ENCODE measurements around the gene EEA1. TPM values are rescaled to one million over a fixed set of nuclear protein-coding genes. Genes with fewer than 3 reads are reported as not detected.

The EEA1 gene
- 19.5 and 19.6 TPM in 2 replicates for total RNA-seq
- long read RNA-seq, partial matches to known transcripts, result 16 of 17 reads
- long read RNA-seq, other reads (novel, unspliced or antisense), result 1 of 17 reads

DNA sequence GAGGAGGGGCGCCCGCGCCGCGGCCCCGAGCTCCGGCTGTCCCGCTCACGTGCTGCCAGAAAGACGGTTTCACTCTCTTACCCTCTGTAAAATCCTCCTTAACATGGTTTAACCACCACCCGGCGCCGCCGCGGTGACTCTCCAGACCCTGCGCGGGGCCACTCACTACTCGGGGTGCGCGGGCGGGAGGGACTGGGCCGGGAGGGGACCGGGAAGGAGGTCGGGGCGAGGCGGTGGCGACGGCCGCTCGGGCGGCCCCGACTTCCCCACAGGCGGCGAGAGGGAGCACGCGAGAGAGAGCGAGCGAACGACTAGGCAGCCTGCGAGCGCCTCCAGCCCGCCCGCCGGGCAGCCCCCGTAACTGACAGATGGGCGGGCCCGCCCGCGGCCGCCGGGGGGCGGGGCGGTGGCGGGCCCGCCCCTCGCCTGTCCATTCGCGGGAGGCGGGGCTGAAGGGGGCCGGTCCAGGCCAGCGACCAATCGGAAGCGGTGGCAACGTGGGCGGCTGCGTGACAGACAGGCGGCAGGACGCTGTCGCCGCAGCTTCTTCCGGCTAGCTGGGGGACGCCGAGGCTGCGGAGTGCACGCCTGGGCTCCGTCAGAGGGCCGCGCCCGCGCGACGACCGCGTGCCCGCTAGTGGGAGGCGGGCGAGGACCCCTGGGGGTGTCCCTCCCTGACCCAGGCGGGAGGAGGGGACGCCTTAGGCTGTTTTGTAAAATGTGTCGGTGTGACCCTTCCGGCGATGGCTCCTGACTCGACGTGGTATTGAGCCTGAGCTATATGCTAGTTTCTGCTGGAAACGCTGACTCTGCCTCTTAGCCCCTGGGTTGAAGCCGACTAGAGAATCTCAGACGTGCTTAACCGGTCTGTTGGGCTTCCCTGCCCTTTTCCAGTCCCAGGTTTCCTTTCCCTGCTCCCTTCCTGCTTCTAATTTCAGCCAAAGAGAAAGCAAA, at the start of gene EEA1:
Gene EEA1 (minus strand): TSS at position 334 of the 954 bp plus-strand sequence. CDS start 229 bp downstream, at position 105.
- Mint-ChIP-seq H3K4me1 (ENCODE audit: low read depth) (peaks cover 34% of the 10 kb centered on the region), H3K9me3 (ENCODE audit: low read depth) (no peaks in the 10 kb centered on the region), H3K4me3 (ENCODE audit: low read depth) (peak within 1 kb of the TSS; percentile 85), H3K27me3 (no peaks in the 10 kb centered on the region), H3K27ac (peak within 1 kb of the TSS; percentile 99), H3K36me3 (ENCODE audit: insufficient read depth) (no peaks in the 10 kb centered on the region)
- peak; percentile 91 for DNase-seq (ENCODE audit: low spot score, unreplicated experiment)
- TF ChIP-seq CTCF (IDR thresholded peaks at IDR 0.05; ENCODE audit: unreplicated experiment), result peak; percentile 18

- peaks cover 8% of the 10 kb centered on the region for H3K36me3 Mint-ChIP-seq (ENCODE audit: insufficient read depth)
- no peak for TF ChIP-seq CTCF (IDR thresholded peaks at IDR 0.05; ENCODE audit: unreplicated experiment)
- no peaks in the 10 kb centered on the region for H3K27me3 Mint-ChIP-seq
- H3K27ac Mint-ChIP-seq, result no peak overlapping the region
- no peaks in the 10 kb centered on the region for H3K4me1 Mint-ChIP-seq (ENCODE audit: low read depth)
- H3K9me3 Mint-ChIP-seq (ENCODE audit: low read depth), result peaks cover 30% of the 10 kb centered on the region
- no peak overlapping the region for H3K4me3 Mint-ChIP-seq (ENCODE audit: low read depth)
- no peak for DNase-seq (ENCODE audit: low spot score, unreplicated experiment)
Observed at GRCh38 chr12:92978607-92979006, 49.5 kb upstream of the EEA1 start.

- no peaks in the 10 kb centered on the region for H3K4me1 Mint-ChIP-seq (ENCODE audit: low read depth)
Observed at GRCh38 chr12:92977326-92977725, 48.2 kb upstream of the EEA1 start.

DNA sequence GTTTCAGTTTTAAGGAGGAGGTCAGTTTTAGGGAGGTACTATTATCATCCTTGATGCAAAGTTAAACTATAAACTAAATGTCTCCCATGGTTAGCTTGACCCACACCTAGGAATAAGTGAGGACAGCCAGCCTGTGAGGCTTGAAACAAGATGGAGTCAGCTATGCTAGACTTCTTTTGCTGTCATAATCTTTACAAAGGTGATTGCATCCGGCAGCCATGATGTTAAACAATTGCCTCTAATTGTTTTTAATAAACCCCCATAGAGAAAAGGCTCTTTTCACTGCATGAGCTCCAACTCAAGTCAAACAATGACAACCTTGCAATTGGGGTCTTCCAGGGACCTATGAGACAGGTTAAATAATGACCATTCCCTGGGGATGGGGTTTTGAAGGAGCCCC, 45.7 kb upstream of the EEA1 start:
- no peak overlapping the region for H3K27ac Mint-ChIP-seq

More at GRCh38 chr12:92977326-92977725, 48.2 kb upstream of the EEA1 start:
- Mint-ChIP-seq H3K4me3 (ENCODE audit: low read depth) (no peak overlapping the region), H3K27me3 (no peaks in the 10 kb centered on the region), H3K27ac (no peak overlapping the region), H3K36me3 (ENCODE audit: insufficient read depth) (peaks cover 7% of the 10 kb centered on the region), H3K9me3 (ENCODE audit: low read depth) (peaks cover 21% of the 10 kb centered on the region)
- no peak for TF ChIP-seq CTCF (IDR thresholded peaks at IDR 0.05; ENCODE audit: unreplicated experiment)
- no peak for DNase-seq (ENCODE audit: low spot score, unreplicated experiment)

More for the DNA sequence above, 45.7 kb upstream of the EEA1 start:
- H3K36me3 Mint-ChIP-seq (ENCODE audit: insufficient read depth), result peaks cover 2% of the 10 kb centered on the region
- H3K4me1 Mint-ChIP-seq (ENCODE audit: low read depth), result peaks cover 2% of the 10 kb centered on the region
- H3K9me3 Mint-ChIP-seq (ENCODE audit: low read depth), result peaks cover 7% of the 10 kb centered on the region
- H3K4me3 Mint-ChIP-seq (ENCODE audit: low read depth), result no peak overlapping the region
- no peak for DNase-seq (ENCODE audit: low spot score, unreplicated experiment)
- H3K27me3 Mint-ChIP-seq, result no peaks in the 10 kb centered on the region
- no peak for TF ChIP-seq CTCF (IDR thresholded peaks at IDR 0.05; ENCODE audit: unreplicated experiment)
